Liver (tissue), 9 donors: ENCODE data around the gene ETV6. TPM values are rescaled to one million over a fixed set of nuclear protein-coding genes. Genes with fewer than 3 reads are reported as not detected.

Source experiments
- DNase-seq: peaks from one replicate; pipeline ENCODE4 v3.0.0-alpha.2; 2017; ENCODE audit warnings: low spot score
- H3K27ac ChIP-seq, 2 donors: one replicate each; pipeline ENCODE4 v1.7.0; 2013; ENCODE audit warnings: inconsistent platforms in 2 of 2, low read length in 2 of 2, control low read depth in 1 of 2, low read depth in 1 of 2, mild to moderate bottlenecking in 1 of 2
- H3K27me3 ChIP-seq, 4 donors: one replicate each; pipeline versions ENCODE4 v1.6.1 to v1.7.0; 2013; ENCODE audit warnings: low read length in 3 of 4, inconsistent platforms in 1 of 4, mild to moderate bottlenecking in 1 of 4, moderate library complexity in 1 of 4; ENCODE audit not compliant: control insufficient read depth in 4 of 4, insufficient read depth in 4 of 4
- H3K36me3 ChIP-seq, 4 donors: one replicate each; pipeline versions ENCODE4 v1.6.1 to v1.7.0; 2013; ENCODE audit warnings: low read length in 3 of 4, mild to moderate bottlenecking in 3 of 4, low read depth in 1 of 4, moderate library complexity in 1 of 4; ENCODE audit not compliant: control insufficient read depth in 4 of 4, insufficient read depth in 3 of 4
- H3K4me1 ChIP-seq, 4 donors: one replicate each; pipeline versions ENCODE4 v1.6.1 to v1.7.0; 2013; ENCODE audit warnings: low read length in 3 of 4, mild to moderate bottlenecking in 3 of 4, moderate library complexity in 1 of 4; ENCODE audit not compliant: control insufficient read depth in 4 of 4, insufficient read depth in 4 of 4
- H3K4me3 ChIP-seq, 3 donors: one replicate each; pipeline versions ENCODE4 v1.6.1 to v1.7.0; 2013; ENCODE audit warnings: low read length in 3 of 3, control low read depth in 1 of 3, low read depth in 1 of 3, mild to moderate bottlenecking in 1 of 3
- H3K9ac ChIP-seq, 2 donors: one replicate each; pipeline ENCODE4 v1.7.0; 2013; ENCODE audit warnings: low read length in 2 of 2, mild to moderate bottlenecking in 2 of 2, moderate library complexity in 2 of 2, control low read depth in 1 of 2, low read depth in 1 of 2
- H3K9me3 ChIP-seq, 4 donors: one replicate each; pipeline versions ENCODE4 v1.6.1 to v1.7.0; 2013; ENCODE audit warnings: low read length in 3 of 4; ENCODE audit not compliant: control insufficient read depth in 4 of 4
- EGR1 ChIP-seq, 2 donors: IDR thresholded peaks; 2 replicates each; pipeline ENCODE4 v1.6.1; 2016 to 2018; ENCODE audit warnings: antibody characterized with exemption in 2 of 2, low read depth in 2 of 2
- FOXA1 ChIP-seq: IDR thresholded peaks from 2 replicates; pipeline ENCODE4 v1.6.1; 2016; ENCODE audit warnings: antibody characterized with exemption
- FOXA2 ChIP-seq: IDR thresholded peaks from 2 replicates; pipeline ENCODE4 v1.6.1; 2016; ENCODE audit warnings: antibody characterized with exemption
- GABPA ChIP-seq, 2 donors: IDR thresholded peaks in 1 of 2; conservative IDR thresholded peaks in 1 of 2; 2 replicates each; pipeline ENCODE4 v1.6.1; 2016; ENCODE audit warnings: antibody characterized with exemption in 2 of 2, mild to moderate bottlenecking in 1 of 2, moderate library complexity in 1 of 2
- HNF4G ChIP-seq: IDR thresholded peaks from 2 replicates; pipeline ENCODE4 v1.6.1; 2016; ENCODE audit warnings: antibody characterized with exemption
- JUND ChIP-seq, 2 donors: IDR thresholded peaks; 2 replicates each; pipeline ENCODE4 v1.6.1; 2016; ENCODE audit warnings: antibody characterized with exemption in 2 of 2
- NR2F2 ChIP-seq: IDR thresholded peaks from 2 replicates; pipeline ENCODE4 v1.6.1; 2016; ENCODE audit warnings: antibody characterized with exemption
- RAD21 ChIP-seq, 2 donors: IDR thresholded peaks; 2 replicates each; pipeline ENCODE4 v1.6.1; 2016; ENCODE audit warnings: antibody characterized with exemption in 2 of 2, mild to moderate bottlenecking in 2 of 2
- RXRA ChIP-seq, 2 donors: IDR thresholded peaks; 2 replicates each; pipeline ENCODE4 v1.6.1; 2017 to 2018; ENCODE audit warnings: antibody characterized with exemption in 2 of 2, mild to moderate bottlenecking in 1 of 2
- SP1 ChIP-seq: IDR thresholded peaks from 2 replicates; pipeline ENCODE4 v1.6.1; 2018; ENCODE audit warnings: antibody characterized with exemption, mild to moderate bottlenecking
- TAF1 ChIP-seq: conservative IDR thresholded peaks from 2 replicates; pipeline ENCODE4 v1.6.1; 2016; ENCODE audit warnings: antibody characterized with exemption, mild to moderate bottlenecking
- YY1 ChIP-seq: IDR thresholded peaks from 2 replicates; pipeline ENCODE4 v1.6.1; 2016; ENCODE audit warnings: antibody characterized with exemption, mild to moderate bottlenecking
- WGBS: extraction: QIAGEN DNeasy Blood & Tissue Kit; methylation state at CpG from one replicate; pipeline ENCODE4 v1.1.7; 2013; 5-methylcytosine and 5-hydroxymethylcytosine counted together
- polyA plus RNA-seq, 2 donors: library from polyadenylated mRNA; stranded (reverse) in 1 of 2; unstranded in 1 of 2; fragments of 200-250 nt in 1 of 2; fragments of >200 nt in 1 of 2; fragmentation: Nextera tagmentation in 1 of 2; extraction: Ambion mirVana in 1 of 2; gene quantifications; one replicate each; pipeline versions ENCODE4 v1.2.1 to v1.2.3, GENCODE V29; 2013 to 2015
- total RNA-seq, 2 donors: library from RNA; depleted of rRNA; stranded (reverse); fragments of >200 nt; gene quantifications; one replicate each; pipeline ENCODE4 v1.2.3, GENCODE V29; 2014
- TF ChIP-seq, protein P1 (sequence below): IDR thresholded peaks from 2 replicates; pipeline ENCODE4 v1.6.1; 2016; ENCODE audit warnings: antibody characterized with exemption
- TF ChIP-seq, protein P2 (sequence below): IDR thresholded peaks from 2 replicates; pipeline ENCODE4 v1.6.1; 2016; ENCODE audit warnings: antibody characterized with exemption
- TF ChIP-seq, protein P3 (sequence below): fragments of 150-350 bp; IDR thresholded peaks from 2 replicates; pipeline ENCODE4 v1.5.1; 2017; ENCODE audit warnings: improper control_type of control experiment, low read depth, low read length; ENCODE audit not compliant: missing input control
- TF ChIP-seq, protein P4 (sequence below): IDR thresholded peaks from 2 replicates; pipeline ENCODE4 v1.6.1; 2016; ENCODE audit warnings: antibody characterized with exemption, mild to moderate bottlenecking
- TF ChIP-seq, protein P5 (sequence below): IDR thresholded peaks from 2 replicates; pipeline ENCODE4 v1.6.1; 2016; ENCODE audit warnings: antibody characterized with exemption
- donor health status: healthy.
- donor health status: healthy.
- donor health status: healthy.
- donor health status: healthy.
- donor health status: healthy.

ETV6 gene
- total and polyA plus RNA-seq, 4 donors: 2.0 to 6.2 (median 3.5) TPM

DNA sequence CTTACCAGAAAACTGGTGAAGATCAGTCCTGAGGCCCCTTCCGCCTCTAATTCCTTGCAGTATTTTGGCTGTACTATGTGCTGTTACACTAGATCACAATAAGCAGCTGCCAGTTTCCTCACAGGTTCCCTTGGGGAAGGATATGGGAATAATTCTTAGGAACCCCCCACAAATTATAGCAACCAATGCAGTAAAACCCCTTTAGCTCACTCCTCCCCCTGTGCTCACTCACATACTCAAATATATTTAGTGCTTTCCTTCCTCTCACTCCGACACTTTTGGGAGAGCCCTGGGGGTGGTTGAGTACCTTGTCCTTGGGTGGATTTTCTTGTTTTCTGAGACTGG is 162.7 kb downstream of the ETV6 start:
- peak overlapping the region in 1 of 2 donors; percentile 40 for H3K27ac ChIP-seq
- no peak for DNase-seq
- no peak overlapping the region for H3K9ac ChIP-seq
- TF ChIP-seq, protein P1, sequence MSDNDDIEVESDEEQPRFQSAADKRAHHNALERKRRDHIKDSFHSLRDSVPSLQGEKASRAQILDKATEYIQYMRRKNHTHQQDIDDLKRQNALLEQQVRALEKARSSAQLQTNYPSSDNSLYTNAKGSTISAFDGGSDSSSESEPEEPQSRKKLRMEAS: no peak
- TF ChIP-seq, protein P2, sequence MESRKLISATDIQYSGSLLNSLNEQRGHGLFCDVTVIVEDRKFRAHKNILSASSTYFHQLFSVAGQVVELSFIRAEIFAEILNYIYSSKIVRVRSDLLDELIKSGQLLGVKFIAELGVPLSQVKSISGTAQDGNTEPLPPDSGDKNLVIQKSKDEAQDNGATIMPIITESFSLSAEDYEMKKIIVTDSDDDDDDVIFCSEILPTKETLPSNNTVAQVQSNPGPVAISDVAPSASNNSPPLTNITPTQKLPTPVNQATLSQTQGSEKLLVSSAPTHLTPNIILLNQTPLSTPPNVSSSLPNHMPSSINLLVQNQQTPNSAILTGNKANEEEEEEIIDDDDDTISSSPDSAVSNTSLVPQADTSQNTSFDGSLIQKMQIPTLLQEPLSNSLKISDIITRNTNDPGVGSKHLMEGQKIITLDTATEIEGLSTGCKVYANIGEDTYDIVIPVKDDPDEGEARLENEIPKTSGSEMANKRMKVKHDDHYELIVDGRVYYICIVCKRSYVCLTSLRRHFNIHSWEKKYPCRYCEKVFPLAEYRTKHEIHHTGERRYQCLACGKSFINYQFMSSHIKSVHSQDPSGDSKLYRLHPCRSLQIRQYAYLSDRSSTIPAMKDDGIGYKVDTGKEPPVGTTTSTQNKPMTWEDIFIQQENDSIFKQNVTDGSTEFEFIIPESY: no peak
- no peak for TF ChIP-seq NR2F2
- no peak for TF ChIP-seq JUND (IDR thresholded peaks at IDR 0.05)
- TF ChIP-seq GABPA (IDR thresholded peaks at IDR 0.05 in 1 of 2, conservative IDR thresholded peaks at IDR 0.05 in 1 of 2): no peak
- no peak for TF ChIP-seq FOXA1
- no peak for TF ChIP-seq TAF1
- no peak for TF ChIP-seq YY1
- TF ChIP-seq SP1: no peak
- no peak for TF ChIP-seq RAD21 (IDR thresholded peaks at IDR 0.05)
- no peak for TF ChIP-seq FOXA2
- WGBS: 84% methylated on average over 2 of the region's 2 CpGs
- H3K27me3 ChIP-seq: no peaks in the 10 kb centered on the region
- H3K36me3 ChIP-seq: peaks cover 0 to 1% (median 0%) of the 10 kb centered on the region in 4 donors
- no peak overlapping the region for H3K4me3 ChIP-seq
- H3K9me3 ChIP-seq: no peaks in the 10 kb centered on the region
- peaks cover 0 to 3% (median 0%) of the 10 kb centered on the region in 4 donors for H3K4me1 ChIP-seq

DNA sequence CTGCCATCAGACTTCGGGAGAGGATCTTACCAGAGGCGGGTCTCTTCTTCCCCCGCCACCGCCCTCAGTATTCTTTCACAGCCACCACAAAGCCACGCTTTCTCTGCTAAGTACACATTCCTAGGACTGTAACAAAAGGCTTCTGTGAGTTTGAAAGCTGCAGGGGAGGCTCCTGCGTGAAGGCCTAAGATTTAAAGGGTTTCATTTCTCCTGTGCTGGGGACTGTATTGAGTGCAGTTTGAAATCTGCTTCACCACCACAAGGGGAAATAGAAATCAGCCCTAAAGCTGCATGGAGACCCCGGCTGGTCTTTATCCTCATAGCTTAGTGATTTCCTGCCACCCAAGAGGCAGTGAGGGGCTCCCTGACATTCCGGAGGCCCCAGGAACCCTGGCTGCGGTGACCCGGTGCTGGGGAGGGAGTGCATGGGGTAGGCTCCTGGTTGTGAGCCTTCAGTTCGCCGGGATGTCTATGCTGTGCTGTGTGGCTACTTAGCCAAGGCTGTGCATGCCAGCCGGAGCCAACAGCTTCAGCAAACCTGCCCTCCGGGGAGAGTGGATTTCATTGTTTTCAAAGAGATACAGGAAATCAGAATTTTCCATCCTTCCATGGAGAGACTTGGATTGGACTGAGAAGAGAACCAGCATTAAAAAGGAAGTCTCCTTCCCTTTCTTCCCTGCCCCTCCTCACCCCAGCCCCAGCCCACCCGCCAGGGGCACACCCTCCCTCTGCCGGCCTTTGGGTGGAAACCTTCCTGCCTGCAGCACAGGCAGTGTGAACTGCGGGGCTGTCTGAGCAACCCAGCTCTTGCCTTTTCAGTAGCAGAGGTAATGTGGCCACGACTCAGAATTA is 163.3 kb downstream of the ETV6 start:
- Histone ChIP-seq H3K27me3 (no peaks in the 10 kb centered on the region), H3K36me3 (peaks cover 0 to 1% (median 0%) of the 10 kb centered on the region in 4 donors), H3K27ac (peak overlapping the region; percentile 40 to 49), H3K4me3 (no peak overlapping the region), H3K9me3 (no peaks in the 10 kb centered on the region), H3K4me1 (peaks cover 0 to 3% (median 0%) of the 10 kb centered on the region in 4 donors), H3K9ac (peak overlapping the region in 1 of 2 donors; percentile 22)
- WGBS: 62% methylated on average over 18 of the region's 18 CpGs
- TF ChIP-seq, protein P1: no peak
- TF ChIP-seq, protein P2: no peak
- TF ChIP-seq NR2F2 (no peak), RXRA (IDR thresholded peaks at IDR 0.05) (no peak), YY1 (no peak), GABPA (IDR thresholded peaks at IDR 0.05 in 1 of 2, conservative IDR thresholded peaks at IDR 0.05 in 1 of 2) (no peak), EGR1 (IDR thresholded peaks at IDR 0.05; ENCODE audit: low read depth in 2 of 2) (no peak), HNF4G (no peak), SP1 (no peak), JUND (IDR thresholded peaks at IDR 0.05) (no peak), RAD21 (IDR thresholded peaks at IDR 0.05) (peak in 1 of 2 donors; percentile 10), TAF1 (no peak)
- TF ChIP-seq, protein P3, sequence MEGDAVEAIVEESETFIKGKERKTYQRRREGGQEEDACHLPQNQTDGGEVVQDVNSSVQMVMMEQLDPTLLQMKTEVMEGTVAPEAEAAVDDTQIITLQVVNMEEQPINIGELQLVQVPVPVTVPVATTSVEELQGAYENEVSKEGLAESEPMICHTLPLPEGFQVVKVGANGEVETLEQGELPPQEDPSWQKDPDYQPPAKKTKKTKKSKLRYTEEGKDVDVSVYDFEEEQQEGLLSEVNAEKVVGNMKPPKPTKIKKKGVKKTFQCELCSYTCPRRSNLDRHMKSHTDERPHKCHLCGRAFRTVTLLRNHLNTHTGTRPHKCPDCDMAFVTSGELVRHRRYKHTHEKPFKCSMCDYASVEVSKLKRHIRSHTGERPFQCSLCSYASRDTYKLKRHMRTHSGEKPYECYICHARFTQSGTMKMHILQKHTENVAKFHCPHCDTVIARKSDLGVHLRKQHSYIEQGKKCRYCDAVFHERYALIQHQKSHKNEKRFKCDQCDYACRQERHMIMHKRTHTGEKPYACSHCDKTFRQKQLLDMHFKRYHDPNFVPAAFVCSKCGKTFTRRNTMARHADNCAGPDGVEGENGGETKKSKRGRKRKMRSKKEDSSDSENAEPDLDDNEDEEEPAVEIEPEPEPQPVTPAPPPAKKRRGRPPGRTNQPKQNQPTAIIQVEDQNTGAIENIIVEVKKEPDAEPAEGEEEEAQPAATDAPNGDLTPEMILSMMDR: peak; percentile 6
- TF ChIP-seq, protein P4, sequence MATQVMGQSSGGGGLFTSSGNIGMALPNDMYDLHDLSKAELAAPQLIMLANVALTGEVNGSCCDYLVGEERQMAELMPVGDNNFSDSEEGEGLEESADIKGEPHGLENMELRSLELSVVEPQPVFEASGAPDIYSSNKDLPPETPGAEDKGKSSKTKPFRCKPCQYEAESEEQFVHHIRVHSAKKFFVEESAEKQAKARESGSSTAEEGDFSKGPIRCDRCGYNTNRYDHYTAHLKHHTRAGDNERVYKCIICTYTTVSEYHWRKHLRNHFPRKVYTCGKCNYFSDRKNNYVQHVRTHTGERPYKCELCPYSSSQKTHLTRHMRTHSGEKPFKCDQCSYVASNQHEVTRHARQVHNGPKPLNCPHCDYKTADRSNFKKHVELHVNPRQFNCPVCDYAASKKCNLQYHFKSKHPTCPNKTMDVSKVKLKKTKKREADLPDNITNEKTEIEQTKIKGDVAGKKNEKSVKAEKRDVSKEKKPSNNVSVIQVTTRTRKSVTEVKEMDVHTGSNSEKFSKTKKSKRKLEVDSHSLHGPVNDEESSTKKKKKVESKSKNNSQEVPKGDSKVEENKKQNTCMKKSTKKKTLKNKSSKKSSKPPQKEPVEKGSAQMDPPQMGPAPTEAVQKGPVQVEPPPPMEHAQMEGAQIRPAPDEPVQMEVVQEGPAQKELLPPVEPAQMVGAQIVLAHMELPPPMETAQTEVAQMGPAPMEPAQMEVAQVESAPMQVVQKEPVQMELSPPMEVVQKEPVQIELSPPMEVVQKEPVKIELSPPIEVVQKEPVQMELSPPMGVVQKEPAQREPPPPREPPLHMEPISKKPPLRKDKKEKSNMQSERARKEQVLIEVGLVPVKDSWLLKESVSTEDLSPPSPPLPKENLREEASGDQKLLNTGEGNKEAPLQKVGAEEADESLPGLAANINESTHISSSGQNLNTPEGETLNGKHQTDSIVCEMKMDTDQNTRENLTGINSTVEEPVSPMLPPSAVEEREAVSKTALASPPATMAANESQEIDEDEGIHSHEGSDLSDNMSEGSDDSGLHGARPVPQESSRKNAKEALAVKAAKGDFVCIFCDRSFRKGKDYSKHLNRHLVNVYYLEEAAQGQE: no peak
- TF ChIP-seq, protein P5, sequence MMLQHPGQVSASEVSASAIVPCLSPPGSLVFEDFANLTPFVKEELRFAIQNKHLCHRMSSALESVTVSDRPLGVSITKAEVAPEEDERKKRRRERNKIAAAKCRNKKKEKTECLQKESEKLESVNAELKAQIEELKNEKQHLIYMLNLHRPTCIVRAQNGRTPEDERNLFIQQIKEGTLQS: no peak
- DNase-seq: no peak
